ENCODE data around the gene MBL2. TPM values are rescaled to one million over a fixed set of nuclear protein-coding genes. Genes with fewer than 3 reads are reported as not detected.
A peak's percentile ranks its signal among the peaks of the same experiment; 100 is the strongest.

Gene MBL2
- total and polyA plus RNA-seq, 4 donors: not detected

GRCh38 chr10:52756966-52757365 is 15.6 kb downstream of the MBL2 start:
- H3K27ac ChIP-seq (ENCODE audit: low read depth, low read length): no peak overlapping the region

GRCh38 chr10:52756295-52756694 is 16.3 kb downstream of the MBL2 start:
- no peak for DNase-seq (ENCODE audit: low read depth in 4 of 6, low spot score in 6 of 6)
- 80% methylated on average over 1 of the region's 4 CpGs for WGBS (ENCODE audit: insufficient coverage)
- H3K4me3 ChIP-seq (ENCODE audit: low read depth, low read length): no peak overlapping the region
- no peaks in the 10 kb centered on the region for H3K9me3 ChIP-seq (ENCODE audit: control insufficient read depth, insufficient read depth, low read length)
- H3K27me3 ChIP-seq (ENCODE audit: control insufficient read depth, insufficient read depth, low read length): no peaks in the 10 kb centered on the region
- no peaks in the 10 kb centered on the region for H3K4me1 ChIP-seq (ENCODE audit: control insufficient read depth, insufficient read depth, low read length)
- H3K27ac ChIP-seq (ENCODE audit: low read depth, low read length): no peak overlapping the region
- no peaks in the 10 kb centered on the region for H3K36me3 ChIP-seq (ENCODE audit: control insufficient read depth, insufficient read depth, low read length)

More at GRCh38 chr10:52756966-52757365, 15.6 kb downstream of the MBL2 start:
- H3K9me3 ChIP-seq (ENCODE audit: control insufficient read depth, insufficient read depth, low read length): no peaks in the 10 kb centered on the region
- DNase-seq (ENCODE audit: low read depth in 4 of 6, low spot score in 6 of 6): no peak
- no peaks in the 10 kb centered on the region for H3K27me3 ChIP-seq (ENCODE audit: control insufficient read depth, insufficient read depth, low read length)
- H3K4me1 ChIP-seq (ENCODE audit: control insufficient read depth, insufficient read depth, low read length): no peaks in the 10 kb centered on the region
- no peak overlapping the region for H3K4me3 ChIP-seq (ENCODE audit: low read depth, low read length)
- no peaks in the 10 kb centered on the region for H3K36me3 ChIP-seq (ENCODE audit: control insufficient read depth, insufficient read depth, low read length)
- 87% methylated on average over 3 of the region's 4 CpGs for WGBS (ENCODE audit: insufficient coverage)

- peak in 1 of 6 donors; percentile 16 for DNase-seq (ENCODE audit: low read depth in 4 of 6, low spot score in 6 of 6)
- 100% methylated on average over 3 of the region's 5 CpGs for WGBS (ENCODE audit: insufficient coverage)
- no peaks in the 10 kb centered on the region for H3K4me1 ChIP-seq (ENCODE audit: control insufficient read depth, insufficient read depth, low read length)
- H3K27me3 ChIP-seq (ENCODE audit: control insufficient read depth, insufficient read depth, low read length): no peaks in the 10 kb centered on the region
- no peaks in the 10 kb centered on the region for H3K9me3 ChIP-seq (ENCODE audit: control insufficient read depth, insufficient read depth, low read length)
- H3K36me3 ChIP-seq (ENCODE audit: control insufficient read depth, insufficient read depth, low read length): no peaks in the 10 kb centered on the region
- no peak overlapping the region for H3K27ac ChIP-seq (ENCODE audit: low read depth, low read length)
- no peak overlapping the region for H3K4me3 ChIP-seq (ENCODE audit: low read depth, low read length)
Observed at GRCh38 chr10:52755297-52756062, 17.1 kb downstream of the MBL2 start.

GRCh38 chr10:52752801-52753445 is 19.7 kb downstream of the MBL2 start:
- Histone ChIP-seq H3K4me3 (ENCODE audit: low read depth, low read length) (no peak overlapping the region), H3K4me1 (ENCODE audit: control insufficient read depth, insufficient read depth, low read length) (no peaks in the 10 kb centered on the region), H3K27me3 (ENCODE audit: control insufficient read depth, insufficient read depth, low read length) (no peaks in the 10 kb centered on the region), H3K27ac (ENCODE audit: low read depth, low read length) (no peak overlapping the region), H3K9me3 (ENCODE audit: control insufficient read depth, insufficient read depth, low read length) (no peaks in the 10 kb centered on the region), H3K36me3 (ENCODE audit: control insufficient read depth, insufficient read depth, low read length) (no peaks in the 10 kb centered on the region)
- 56% methylated on average over 2 of the region's 3 CpGs for WGBS (ENCODE audit: insufficient coverage)
- no peak for DNase-seq (ENCODE audit: low read depth in 4 of 6, low spot score in 6 of 6)

GRCh38 chr10:52752261-52752660 is 20.3 kb downstream of the MBL2 start:
- H3K4me1 ChIP-seq (ENCODE audit: control insufficient read depth, insufficient read depth, low read length): no peaks in the 10 kb centered on the region
- no CpG with 5 or more reads among the region's 1 CpG for WGBS (ENCODE audit: insufficient coverage)

GRCh38 chr10:52751337-52751736 is 21.2 kb downstream of the MBL2 start:
- H3K27me3 ChIP-seq (ENCODE audit: control insufficient read depth, insufficient read depth, low read length): no peaks in the 10 kb centered on the region
- WGBS (ENCODE audit: insufficient coverage): 100% methylated on average over 1 of the region's 2 CpGs
- no peak for DNase-seq (ENCODE audit: low read depth in 4 of 6, low spot score in 6 of 6)
- H3K27ac ChIP-seq (ENCODE audit: low read depth, low read length): no peak overlapping the region
- H3K4me1 ChIP-seq (ENCODE audit: control insufficient read depth, insufficient read depth, low read length): no peaks in the 10 kb centered on the region
- H3K9me3 ChIP-seq (ENCODE audit: control insufficient read depth, insufficient read depth, low read length): no peaks in the 10 kb centered on the region
- no peak overlapping the region for H3K4me3 ChIP-seq (ENCODE audit: low read depth, low read length)
- no peaks in the 10 kb centered on the region for H3K36me3 ChIP-seq (ENCODE audit: control insufficient read depth, insufficient read depth, low read length)

More at GRCh38 chr10:52752261-52752660, 20.3 kb downstream of the MBL2 start:
- no peaks in the 10 kb centered on the region for H3K36me3 ChIP-seq (ENCODE audit: control insufficient read depth, insufficient read depth, low read length)
- no peaks in the 10 kb centered on the region for H3K9me3 ChIP-seq (ENCODE audit: control insufficient read depth, insufficient read depth, low read length)
- no peaks in the 10 kb centered on the region for H3K27me3 ChIP-seq (ENCODE audit: control insufficient read depth, insufficient read depth, low read length)
- no peak for DNase-seq (ENCODE audit: low read depth in 4 of 6, low spot score in 6 of 6)
- no peak overlapping the region for H3K4me3 ChIP-seq (ENCODE audit: low read depth, low read length)
- H3K27ac ChIP-seq (ENCODE audit: low read depth, low read length): no peak overlapping the region

GRCh38 chr10:52750629-52751028 is 22.0 kb downstream of the MBL2 start:
- Histone ChIP-seq H3K36me3 (ENCODE audit: control insufficient read depth, insufficient read depth, low read length) (no peaks in the 10 kb centered on the region), H3K27me3 (ENCODE audit: control insufficient read depth, insufficient read depth, low read length) (no peaks in the 10 kb centered on the region), H3K27ac (ENCODE audit: low read depth, low read length) (no peak overlapping the region), H3K4me3 (ENCODE audit: low read depth, low read length) (no peak overlapping the region), H3K9me3 (ENCODE audit: control insufficient read depth, insufficient read depth, low read length) (no peaks in the 10 kb centered on the region), H3K4me1 (ENCODE audit: control insufficient read depth, insufficient read depth, low read length) (no peaks in the 10 kb centered on the region)
- no peak for DNase-seq (ENCODE audit: low read depth in 4 of 6, low spot score in 6 of 6)
- 83% methylated on average over 1 of the region's 1 CpG for WGBS (ENCODE audit: insufficient coverage)

- H3K27ac ChIP-seq (ENCODE audit: low read depth, low read length): no peak overlapping the region
- no peaks in the 10 kb centered on the region for H3K4me1 ChIP-seq (ENCODE audit: control insufficient read depth, insufficient read depth, low read length)
- WGBS (ENCODE audit: insufficient coverage): 88% methylated on average over 4 of the region's 4 CpGs
- H3K27me3 ChIP-seq (ENCODE audit: control insufficient read depth, insufficient read depth, low read length): no peaks in the 10 kb centered on the region
- no peak for DNase-seq (ENCODE audit: low read depth in 4 of 6, low spot score in 6 of 6)
- H3K36me3 ChIP-seq (ENCODE audit: control insufficient read depth, insufficient read depth, low read length): no peaks in the 10 kb centered on the region
- no peaks in the 10 kb centered on the region for H3K9me3 ChIP-seq (ENCODE audit: control insufficient read depth, insufficient read depth, low read length)
- H3K4me3 ChIP-seq (ENCODE audit: low read depth, low read length): no peak overlapping the region
Observed at GRCh38 chr10:52747694-52748093, 24.9 kb downstream of the MBL2 start.

- WGBS (ENCODE audit: insufficient coverage): 92% methylated on average over 4 of the region's 5 CpGs
- no peaks in the 10 kb centered on the region for H3K9me3 ChIP-seq (ENCODE audit: control insufficient read depth, insufficient read depth, low read length)
- H3K36me3 ChIP-seq (ENCODE audit: control insufficient read depth, insufficient read depth, low read length): no peaks in the 10 kb centered on the region
- H3K4me3 ChIP-seq (ENCODE audit: low read depth, low read length): no peak overlapping the region
- DNase-seq (ENCODE audit: low read depth in 4 of 6, low spot score in 6 of 6): no peak
- no peaks in the 10 kb centered on the region for H3K4me1 ChIP-seq (ENCODE audit: control insufficient read depth, insufficient read depth, low read length)
- H3K27ac ChIP-seq (ENCODE audit: low read depth, low read length): no peak overlapping the region
- no peaks in the 10 kb centered on the region for H3K27me3 ChIP-seq (ENCODE audit: control insufficient read depth, insufficient read depth, low read length)
Observed at GRCh38 chr10:52746169-52746568, 26.4 kb downstream of the MBL2 start.
